Kasumi-1 (cell line): ENCODE measurements around the gene DDX51.
"Not testable (repeated sequence)": the region's sequence is repeated elsewhere in the genome, so short reads cannot be mapped to it uniquely, and the experiment has no call there.

Experiments used
- DNase-seq, 2 experiments: peaks; one replicate each; lab custom pipeline; 2025; lab: John Stamatoyannopoulos, UW

The DDX51 gene

DNA sequence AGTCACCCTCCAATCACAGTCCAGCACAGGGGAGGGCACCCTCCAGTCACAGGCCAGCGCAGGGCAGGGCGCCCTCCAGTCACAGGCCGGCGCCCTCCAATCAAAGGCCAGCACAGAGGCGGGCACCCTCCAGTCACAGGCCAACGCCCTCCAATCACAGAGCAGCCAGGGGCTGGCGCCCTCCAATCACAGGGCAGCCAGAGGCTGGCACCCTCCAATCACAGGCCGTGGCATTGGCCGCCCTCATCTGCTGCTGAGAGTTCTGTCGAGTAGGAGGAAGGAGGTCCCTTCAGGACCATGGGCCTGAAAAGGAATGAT, 26.6 kb downstream of the DDX51 start:
- DNase-seq, result no peak

DNA sequence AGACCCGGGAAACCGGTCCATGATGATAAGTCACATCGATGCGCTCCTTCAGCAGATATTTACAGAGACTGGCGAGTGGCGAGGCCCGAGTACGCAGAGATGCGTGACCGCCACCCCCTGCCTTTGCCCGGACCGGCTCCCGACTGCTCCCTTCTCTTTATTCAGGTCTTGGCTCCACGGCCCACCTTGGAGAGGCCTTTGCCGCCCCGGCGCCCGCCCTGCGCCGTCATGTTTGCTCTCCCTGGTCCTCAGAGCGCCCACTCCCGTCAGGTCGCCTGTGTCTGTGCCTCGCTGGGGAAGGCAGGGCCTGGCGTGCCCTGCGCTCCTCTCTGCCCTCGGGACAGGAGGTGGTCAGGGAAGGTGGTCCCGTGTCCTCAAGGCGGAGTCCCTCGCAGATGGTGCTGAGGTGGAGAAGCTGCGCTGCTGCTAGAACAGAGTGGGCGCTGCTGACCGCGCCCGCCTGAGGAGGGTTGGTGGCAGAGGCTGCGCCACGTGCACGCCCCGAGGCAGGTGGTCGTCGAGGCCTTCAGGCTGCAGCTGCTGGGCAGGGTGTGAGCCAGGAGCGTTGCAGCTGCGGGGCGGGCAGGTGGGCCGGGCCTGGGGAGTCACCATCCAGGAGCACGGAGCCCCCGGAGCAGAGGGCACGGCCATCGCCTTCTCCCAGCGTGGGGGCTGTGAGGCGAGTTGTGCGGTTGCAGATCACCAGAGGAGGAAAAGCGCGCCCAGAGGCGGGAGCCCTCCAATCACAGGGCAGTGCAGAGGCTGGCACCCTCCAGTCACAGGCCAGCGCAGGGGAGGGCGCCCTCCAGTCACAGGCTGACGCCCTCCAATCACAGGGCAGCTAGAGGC, 27.2 kb downstream of the DDX51 start:
- DNase-seq, result no peak

DNA sequence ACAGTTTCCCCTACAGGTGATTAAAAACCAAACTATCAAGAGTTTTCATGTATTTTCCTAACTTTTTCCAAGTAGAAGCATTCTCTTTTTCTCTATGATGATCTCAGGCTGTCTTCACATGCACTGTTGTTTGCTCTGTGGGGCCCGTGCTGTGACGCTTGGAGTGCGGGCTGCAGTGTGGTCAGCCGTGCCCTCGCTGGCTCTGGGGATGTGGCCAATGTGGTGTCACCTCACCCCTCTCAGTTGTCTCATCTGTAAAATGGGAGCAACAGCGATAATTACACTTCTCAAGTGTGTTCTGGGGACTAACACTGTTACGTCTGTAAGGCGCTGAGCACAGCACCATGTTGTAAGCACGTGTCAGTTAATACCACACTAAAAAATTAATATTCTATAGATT, 28.6 kb downstream of the DDX51 start:
- no peak for DNase-seq

DNA sequence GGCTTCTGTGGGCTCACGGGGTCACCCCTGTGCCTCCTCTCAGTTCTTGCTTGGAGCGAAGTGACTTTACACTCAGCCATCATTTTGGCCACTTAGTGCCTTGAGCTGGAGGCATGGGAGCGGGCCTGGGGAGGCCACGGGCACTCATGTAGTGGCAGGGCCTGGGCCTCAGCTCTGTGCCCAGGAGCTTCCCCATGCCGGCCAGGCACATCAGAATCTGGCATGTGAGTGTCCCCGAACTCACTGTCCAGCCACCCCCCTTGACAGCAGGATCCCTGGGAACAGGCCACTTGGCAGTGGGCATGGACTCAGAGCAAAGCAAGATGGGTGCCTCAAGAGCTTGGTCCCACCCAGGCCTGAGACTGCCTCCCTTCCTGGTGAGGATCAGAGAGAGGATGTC, 29.5 kb downstream of the DDX51 start:
- DNase-seq, result no peak

DNA sequence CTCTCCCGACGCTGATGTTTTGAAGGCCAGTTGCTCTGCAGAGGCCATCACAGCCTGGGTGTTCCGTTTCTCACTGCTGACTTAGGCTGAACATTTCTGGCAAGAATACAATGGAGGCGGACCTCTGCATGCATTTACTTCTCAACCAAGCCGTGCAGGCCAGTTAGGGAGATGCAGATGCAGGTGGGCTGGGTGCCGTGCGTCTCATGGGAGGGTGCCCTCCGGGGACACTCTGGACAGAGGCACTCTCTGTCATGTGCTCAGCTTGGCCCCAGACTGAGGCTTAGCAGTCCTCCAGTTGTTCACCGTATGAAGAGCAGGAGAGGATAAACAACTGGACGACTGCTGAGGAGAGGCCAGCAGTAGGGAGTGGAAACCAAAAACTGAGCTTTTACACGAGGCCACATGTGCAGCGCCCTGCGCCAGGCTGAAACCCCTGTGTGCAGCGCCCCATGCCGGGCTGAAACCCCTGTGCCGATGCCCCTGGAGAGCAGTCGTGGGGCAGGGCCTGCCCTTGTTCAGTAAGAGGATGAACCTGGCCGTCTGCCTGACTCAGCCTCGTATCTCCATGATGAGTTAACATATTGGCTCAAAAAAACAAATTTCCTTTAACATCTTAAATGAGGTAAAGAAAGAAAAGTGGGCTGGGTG, 32.3 kb downstream of the DDX51 start:
- DNase-seq, result no peak

DNA sequence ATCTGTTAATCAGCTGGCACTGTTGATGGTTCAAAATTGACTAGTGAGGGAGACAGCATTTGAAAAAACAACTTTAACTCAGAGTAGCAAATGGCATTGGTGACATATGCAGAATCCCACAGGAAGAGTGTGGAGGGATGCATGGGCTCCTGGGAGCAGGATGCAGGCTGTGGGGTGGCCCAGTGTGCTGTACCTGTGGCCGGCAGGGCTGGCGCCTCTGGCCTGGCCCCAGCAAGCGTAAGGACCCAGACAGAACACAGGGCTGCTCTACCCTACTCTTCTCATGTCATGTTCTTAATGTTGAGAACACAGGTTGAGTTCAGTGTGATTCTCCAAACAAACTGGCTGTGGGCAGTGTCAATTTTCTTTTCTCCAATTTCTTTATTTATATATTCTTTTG, 33.4 kb downstream of the DDX51 start:
- no peak for DNase-seq

DNA sequence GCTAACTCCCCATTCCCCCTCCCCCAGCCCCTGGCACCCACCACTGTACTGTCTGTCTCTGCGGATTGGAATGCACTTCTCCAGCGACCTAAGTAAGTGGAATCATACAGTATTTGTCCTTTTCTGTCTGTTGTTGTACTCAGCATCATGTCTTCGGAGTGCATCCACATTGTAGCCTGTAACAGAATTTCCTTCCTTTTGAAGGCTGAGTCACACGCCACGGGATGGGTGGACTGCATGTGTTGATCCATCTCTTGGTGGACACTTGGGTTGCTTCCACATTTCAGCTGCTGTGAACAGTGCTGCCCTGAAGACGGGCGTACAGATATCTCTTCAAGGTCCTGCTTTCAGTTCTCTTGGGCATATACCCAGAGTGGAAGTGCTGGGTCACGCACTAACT, 34.4 kb downstream of the DDX51 start:
- DNase-seq, result no peak

DNA sequence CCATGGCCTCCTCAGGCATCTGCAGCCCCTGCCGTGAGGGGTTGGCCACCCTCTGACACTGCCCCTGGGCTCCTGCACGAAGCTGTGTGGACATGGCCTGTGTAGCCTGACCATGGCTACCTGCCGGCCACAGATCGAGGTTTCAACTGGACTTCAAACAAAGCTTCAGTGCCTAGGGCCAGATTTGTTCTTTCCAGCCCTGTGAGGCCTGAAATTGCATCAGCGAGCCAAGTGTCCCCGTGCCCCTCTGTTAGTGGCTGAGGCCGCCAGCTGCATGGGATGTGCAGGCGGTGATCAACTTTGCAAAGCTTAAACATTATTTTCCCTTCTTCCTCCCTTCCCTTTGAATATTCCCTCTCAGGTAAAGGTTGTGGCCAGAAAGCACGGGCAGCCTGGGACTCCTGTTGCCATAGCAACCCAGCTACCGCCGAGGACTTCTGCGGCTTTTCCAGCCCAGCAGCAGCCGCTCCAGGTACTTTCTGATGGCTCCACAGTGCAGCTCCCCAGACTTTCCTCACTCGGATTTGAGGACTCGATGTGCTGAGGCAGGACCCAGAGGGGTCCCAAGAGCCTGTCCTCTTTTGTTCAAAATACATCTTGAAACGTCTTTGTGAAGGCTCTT, 35.8 kb downstream of the DDX51 start:
- no peak for DNase-seq

DNA sequence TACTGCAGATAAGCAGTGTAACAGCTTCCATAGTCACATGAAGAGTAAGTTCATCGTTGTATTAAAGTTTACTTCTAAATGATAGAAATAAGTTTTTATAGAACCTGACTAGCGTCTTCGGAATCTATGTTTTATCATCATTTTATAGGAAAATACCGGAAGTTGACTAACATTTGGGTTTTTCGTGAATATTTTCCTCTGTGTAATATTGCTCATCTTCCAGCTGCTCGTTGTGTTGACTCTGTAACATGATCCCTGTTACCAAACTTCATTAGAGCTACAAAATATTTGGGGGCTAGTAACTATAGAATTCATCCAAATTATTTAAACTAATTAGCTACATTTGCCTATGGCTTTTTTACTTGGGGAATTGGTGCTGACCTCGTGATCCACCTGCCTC, 37.2 kb downstream of the DDX51 start:
- DNase-seq, result no peak

DNA sequence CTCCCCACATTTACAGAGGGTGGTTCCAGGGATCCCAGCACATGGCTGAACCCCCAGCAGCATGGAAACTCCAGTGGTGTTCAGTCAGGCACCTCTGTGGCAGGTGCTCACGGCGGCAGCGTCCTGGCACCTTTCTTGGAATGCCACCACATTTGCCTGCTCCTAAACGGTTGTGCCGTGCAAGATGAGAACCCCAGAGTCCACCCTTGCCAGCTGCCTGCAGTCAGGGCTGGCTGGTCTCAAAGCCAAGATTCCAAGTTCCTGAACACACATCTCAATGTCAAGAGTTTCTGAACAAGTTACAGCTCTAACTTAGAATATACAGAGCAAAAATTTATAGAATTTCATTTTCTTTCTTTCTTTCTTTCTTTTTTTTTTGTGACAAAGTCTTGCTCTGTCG, 38.7 kb downstream of the DDX51 start:
- no peak for DNase-seq

DNA sequence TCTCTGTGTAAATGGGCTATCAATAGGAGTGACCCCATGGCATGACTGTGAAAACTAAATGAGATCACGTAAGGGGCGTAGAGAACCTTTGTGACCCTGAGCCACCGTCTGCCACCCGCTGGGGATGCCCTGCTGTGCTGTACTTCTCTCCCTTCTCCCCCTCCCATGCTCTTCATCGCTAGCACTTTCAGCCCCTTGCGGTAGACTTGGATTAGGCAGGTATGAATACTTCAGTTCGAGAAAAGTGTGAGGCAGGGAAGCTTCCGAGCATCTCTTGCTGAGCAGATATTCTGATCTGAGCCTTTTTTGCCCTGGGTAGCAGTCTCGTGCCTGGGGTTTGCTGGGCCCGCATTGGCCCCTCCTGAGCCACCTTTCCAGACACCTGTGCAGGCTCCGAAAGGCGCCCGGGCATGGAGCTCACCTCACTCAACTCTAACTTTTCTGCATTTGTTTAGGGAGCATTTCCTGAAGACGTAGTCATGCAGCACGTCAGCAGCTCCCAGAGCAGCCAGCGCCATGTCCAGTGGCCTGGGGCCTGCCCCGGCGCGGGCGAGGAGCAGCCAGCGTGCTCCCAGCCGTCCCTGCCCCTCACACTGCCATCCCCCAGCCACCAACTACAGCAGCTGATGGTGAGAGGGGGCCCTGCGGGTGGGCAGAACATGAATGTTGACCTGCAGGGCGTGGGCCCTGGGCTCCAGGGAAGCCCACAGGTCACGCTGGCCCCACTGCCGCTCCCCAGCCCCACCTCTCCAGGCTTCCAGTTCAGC, 40.4 kb downstream of the DDX51 start:
- DNase-seq, result no peak

DNA sequence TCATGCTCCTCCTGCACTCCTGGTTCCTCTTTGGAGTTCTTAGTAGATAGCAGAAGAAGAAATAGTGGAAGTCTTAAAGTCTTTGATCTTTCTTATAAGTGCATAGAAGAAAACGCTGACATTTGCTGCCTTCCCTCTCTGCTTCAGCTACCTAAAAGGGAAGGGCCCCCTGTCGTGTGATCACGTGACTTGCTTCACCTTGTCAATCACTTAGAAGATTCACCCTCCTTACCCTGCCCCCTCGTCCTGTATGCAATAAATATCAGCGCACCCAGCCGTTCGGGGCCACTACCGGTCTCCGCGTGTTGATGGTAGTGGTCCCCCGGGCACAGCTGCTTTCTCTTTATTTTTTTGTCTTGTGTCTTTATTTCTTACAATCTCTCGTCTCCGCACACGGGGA, 41.0 kb downstream of the DDX51 start:
- not testable (repeated sequence) for DNase-seq

DNA sequence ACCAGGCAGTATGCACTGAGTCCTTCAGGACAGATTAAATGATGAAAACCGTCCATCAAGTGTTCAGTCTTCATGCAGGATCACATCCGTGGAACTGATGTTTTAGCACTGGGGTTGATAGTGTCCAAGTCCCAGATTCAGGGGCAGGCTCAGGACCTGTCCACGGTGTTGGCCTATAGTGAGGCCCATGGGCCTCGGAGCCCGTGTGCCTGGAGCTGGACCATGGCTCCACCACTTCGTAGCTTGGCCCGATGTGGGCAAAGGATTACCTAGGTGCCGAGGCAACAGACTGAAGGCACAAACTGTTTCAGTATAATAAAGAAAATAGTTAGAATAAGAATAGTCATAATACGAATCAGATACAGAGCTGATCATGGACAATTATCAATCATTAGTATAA, 41.8 kb downstream of the DDX51 start:
- DNase-seq, result no peak

DNA sequence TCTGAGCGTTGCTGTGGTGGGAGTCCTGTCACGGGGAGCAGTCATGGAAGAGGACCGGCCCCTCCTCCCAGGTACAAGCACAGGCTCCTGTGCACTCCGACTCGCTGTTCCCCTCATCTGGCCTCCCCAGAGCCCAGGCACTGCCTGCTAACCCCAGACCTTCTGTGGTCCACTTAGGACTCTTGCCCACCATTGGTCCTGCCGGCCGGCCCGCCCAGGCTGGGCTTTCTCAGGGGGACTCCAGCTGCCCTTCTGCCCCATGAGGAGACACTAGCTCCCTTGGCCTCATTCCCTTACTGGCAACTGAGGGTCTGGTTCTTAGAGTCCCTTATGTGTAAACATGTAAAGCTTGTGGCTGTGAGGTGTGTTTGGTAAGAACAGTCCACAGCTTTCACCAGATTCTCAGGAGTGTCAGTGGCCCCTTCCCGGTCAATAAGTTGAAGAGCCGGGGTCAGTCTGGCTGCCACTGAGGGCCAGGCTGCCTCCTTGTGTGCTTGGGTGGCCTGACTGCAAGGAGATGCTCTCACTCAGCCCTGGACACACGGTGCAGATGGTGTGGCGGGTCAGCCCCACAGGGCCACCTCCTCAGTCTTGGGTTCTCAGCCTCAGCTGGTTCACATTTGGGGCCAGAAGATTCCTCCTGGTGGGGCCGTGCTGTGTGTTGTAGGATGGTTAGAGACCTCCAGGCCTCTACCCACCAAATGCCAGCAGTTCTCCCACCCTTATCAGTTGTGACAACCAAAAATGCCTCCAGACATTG, 43.6 kb downstream of the DDX51 start:
- DNase-seq, result no peak

DNA sequence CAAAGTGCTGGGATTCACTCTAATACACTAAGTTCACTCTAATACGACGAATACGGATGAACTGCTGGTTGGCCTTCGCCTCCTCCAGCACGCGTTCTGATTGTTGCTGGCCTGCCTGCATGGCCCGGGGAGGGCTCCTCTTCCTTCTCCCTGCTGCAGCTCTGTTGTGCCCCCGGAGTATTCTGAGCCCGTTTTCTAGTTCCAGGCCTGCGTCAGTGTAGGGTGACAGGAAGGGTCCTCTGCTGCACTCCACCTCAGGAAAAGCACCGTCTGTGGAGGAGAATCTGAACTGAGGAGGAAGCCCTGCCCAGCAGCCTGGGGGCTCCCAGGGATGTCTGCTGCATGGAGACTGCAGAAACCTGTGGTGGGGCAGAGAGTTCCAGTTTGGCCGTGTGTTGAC, 44.4 kb downstream of the DDX51 start:
- DNase-seq, result no peak

DNA sequence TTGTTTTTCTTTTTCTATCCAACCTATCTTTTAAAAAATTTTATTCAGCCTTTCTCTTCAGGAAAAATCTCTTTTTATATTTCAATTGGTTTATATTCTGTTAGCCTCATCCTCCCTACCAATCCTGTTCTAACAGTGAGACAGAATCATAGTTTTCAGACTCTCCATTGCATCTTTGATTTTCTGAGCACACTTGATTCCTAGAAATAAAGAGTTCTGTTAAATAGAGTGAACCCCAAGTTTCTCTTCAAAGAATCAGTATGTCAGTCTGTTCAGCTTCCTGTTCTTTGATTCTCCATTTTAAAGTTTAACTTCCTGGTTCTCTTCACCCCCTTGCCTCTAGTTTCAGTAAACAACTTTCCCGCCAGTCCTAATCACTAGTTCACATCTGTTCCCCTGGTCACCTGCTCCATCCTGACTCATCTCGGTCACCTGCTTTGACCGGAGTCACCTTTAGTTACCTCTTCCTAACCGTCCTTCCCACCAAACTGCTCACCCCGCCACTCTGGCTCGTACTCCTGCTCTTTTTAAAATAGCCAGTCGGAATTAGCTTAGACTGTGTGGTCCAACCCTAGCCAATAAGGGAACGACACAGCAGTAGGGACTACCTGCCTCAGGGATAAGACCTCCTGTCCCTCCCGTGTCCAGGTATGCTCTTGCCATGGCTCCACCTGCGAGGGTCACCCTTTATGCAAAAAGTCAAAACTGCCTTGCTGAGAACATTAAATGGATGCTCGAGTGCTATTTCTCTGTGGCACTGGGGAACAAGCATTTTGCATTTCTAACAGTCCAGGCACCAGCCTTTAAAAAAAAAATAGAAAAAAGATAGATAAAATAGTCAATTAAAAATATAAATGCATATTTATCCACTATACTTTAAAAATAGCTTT, 48.4 kb downstream of the DDX51 start:
- no peak for DNase-seq

DNA sequence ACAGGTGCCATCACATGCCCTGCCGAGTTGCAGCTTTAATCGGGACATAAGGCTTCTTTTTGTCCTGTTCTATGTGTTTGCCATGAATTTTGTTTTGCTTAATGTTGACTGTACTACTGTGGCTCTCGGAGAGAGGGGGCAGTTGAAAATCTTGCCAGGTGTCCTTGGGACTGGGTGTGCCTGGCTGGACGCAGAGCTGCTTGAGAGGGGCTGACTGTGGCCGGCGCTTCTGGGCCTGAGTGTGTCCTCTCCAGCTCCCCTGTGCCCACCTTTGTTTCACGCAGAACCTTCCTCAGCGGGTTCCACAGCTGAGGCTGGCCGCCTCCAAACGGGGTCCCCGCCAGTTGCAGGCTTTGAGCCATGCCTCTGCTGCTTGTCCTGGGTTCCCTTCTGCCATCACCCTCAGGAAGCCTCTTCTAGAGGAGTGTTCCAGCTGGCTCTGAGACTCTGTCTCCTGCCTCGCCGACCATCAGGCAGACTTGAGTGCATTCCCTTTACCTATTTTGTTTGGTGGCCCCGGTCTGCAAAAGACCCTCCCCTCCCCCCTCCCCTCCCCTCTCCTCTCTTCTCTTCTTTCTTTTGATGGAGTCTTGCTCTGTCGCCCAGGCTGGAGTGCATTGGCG, 49.7 kb downstream of the DDX51 start:
- DNase-seq, result no peak

DNA sequence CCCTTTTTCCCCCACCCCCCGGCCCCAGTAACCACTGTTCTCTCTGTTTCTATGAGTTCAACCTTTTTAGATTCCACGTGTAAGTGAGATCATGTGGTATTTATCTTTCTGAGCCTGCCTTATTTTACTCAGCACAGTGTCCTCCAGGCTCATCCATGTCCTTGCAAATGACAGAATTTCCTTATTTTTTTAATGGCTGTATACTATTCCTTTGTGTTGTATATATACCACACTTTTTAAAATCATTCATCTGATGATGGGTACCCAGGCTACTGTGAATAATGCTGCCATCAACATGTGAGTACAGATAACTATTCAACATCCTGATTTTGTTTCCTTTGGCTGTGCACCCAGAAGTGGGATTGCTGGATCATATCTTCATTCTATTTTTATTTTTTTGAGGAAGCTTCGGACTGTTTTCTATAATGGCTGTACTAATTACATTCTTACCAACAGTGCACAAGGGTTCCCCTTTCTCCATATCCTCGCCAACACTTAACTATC, 54.7 kb downstream of the DDX51 start:
- no peak for DNase-seq
